Neutrophil (primary cell): ENCODE measurements around the gene PLD1.
"Not testable (repeated sequence)": the region's sequence is repeated elsewhere in the genome, so short reads cannot be mapped to it uniquely, and the experiment has no call there.

Experiments
- H3K27ac ChIP-seq: fragments of 200-600 bp; sonication (generic); 2 replicates; pipeline ENCODE4 v1.5.1; 2016; ENCODE audit warnings: mild to moderate bottlenecking, moderate library complexity
- H3K27me3 ChIP-seq: fragments of 200-600 bp; sonication (generic); 2 replicates; pipeline ENCODE4 v1.6.0; 2016; ENCODE audit warnings: mild to moderate bottlenecking
- H3K36me3 ChIP-seq: fragments of 200-600 bp; sonication (generic); 2 replicates; pipeline ENCODE4 v1.5.1; 2017
- H3K4me1 ChIP-seq, 2 experiments: fragments of 200-600 bp in 1 of 2; sonication (generic) in 1 of 2; 1 replicate in 1 of 2; 2 replicates in 1 of 2; pipeline versions ENCODE4 v1.5.1 to v1.6.1; 2013 to 2016; ENCODE audit warnings: low read depth in 1 of 2, low read length in 1 of 2, mild to moderate bottlenecking in 1 of 2, moderate library complexity in 1 of 2; ENCODE audit not compliant: control insufficient read depth in 1 of 2, insufficient read depth in 1 of 2
- H3K4me3 ChIP-seq, 2 experiments: fragments of 200-600 bp in 1 of 2; sonication (generic) in 1 of 2; 1 replicate in 1 of 2; 2 replicates in 1 of 2; pipeline ENCODE4 v1.5.1; 2013 to 2016; ENCODE audit warnings: low read depth in 1 of 2, low read length in 1 of 2, mild to moderate bottlenecking in 1 of 2, moderate library complexity in 1 of 2
- H3K9me3 ChIP-seq: fragments of 200-600 bp; sonication (generic); 2 replicates; pipeline ENCODE4 v1.5.1; 2016
- CTCF ChIP-seq: fragments of 200-600 bp; sonication (generic); IDR thresholded peaks from 2 replicates; pipeline ENCODE4 v1.5.1; 2016; ENCODE audit warnings: antibody characterized with exemption

The PLD1 gene

DNA sequence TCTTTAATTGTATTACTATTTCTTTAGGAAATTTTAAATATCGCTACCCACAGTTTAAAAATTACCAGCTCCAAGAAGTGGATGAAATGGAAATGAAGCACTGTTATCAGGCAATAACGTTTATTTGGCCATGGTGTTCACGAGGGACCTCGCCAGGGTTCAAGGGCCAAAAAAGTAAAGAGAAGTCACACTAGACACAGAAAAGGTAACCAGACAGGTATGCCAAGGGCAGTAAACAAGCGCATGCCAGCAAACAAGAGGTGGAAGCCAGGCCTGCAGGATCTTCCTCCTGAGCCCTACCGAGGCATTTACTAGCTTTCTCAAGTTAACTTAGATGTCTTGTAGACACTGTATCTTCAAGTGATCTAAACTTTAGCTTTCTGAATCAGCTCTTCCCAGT lies 113.5 kb downstream of the PLD1 start:
- no peak for TF ChIP-seq CTCF
- Histone ChIP-seq H3K9me3 (no peaks in the 10 kb centered on the region), H3K4me3 (no peak overlapping the region)

GRCh38 chr3:171695426-171695825 lies 114.9 kb downstream of the PLD1 start:
- peaks cover 82% of the 10 kb centered on the region for H3K36me3 ChIP-seq
- TF ChIP-seq CTCF: no peak
- H3K4me1 ChIP-seq: peaks cover 3% of the 10 kb centered on the region in 2 experiments
- no peaks in the 10 kb centered on the region for H3K9me3 ChIP-seq
- no peak overlapping the region for H3K4me3 ChIP-seq
- no peak overlapping the region for H3K27ac ChIP-seq
- no peaks in the 10 kb centered on the region for H3K27me3 ChIP-seq

More for the DNA sequence above, 113.5 kb downstream of the PLD1 start:
- Histone ChIP-seq H3K27ac (no peak overlapping the region), H3K36me3 (peaks cover 79% of the 10 kb centered on the region), H3K27me3 (no peaks in the 10 kb centered on the region), H3K4me1 (no peaks in the 10 kb centered on the region)

DNA sequence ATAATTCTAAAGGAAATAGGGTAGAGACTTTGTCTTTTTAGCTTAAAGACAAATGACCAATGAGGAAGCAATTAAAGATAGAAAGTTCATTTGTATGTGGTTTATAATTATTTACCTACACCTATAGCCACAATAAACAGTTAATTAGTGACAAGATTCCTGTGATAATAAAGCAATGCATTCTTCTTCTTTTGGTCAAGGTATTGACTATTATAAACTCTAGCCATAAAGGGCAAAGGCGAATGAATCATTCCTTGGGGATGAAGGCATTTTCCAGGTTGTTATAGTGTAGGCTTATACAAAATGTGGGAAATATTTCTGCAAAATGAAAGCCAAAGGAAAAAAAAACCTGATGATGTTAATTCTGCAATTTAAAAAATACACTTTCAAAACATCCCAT lies 115.4 kb downstream of the PLD1 start:
- Histone ChIP-seq H3K27ac (no peak overlapping the region), H3K4me3 (no peak overlapping the region), H3K9me3 (no peaks in the 10 kb centered on the region), H3K27me3 (no peaks in the 10 kb centered on the region), H3K4me1 (peaks cover 5 to 8% of the 10 kb centered on the region in 2 experiments), H3K36me3 (peaks cover 78% of the 10 kb centered on the region)
- TF ChIP-seq CTCF: no peak

DNA sequence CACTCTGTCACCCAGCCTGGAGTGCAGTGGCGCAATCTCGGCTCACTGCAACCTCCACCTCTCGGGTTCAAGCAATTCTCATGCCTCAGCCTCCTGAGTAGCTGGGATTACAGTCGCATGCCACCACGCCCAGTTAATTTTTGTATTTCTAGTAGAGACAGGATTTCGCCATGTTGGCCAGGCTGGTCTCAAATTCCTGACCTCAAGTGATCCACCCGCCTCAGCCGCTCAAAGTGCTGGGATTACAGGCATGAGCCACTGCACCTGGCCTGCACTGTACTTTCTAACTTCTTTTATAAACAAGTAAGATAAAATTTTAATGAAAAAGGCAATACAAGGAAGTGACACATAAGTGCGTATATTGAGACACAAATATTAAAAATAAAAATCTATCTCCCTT lies 117.7 kb downstream of the PLD1 start:
- not testable (repeated sequence) for H3K27me3 ChIP-seq, H3K9me3 ChIP-seq, H3K27ac ChIP-seq, H3K4me1 ChIP-seq, H3K4me3 ChIP-seq
- H3K36me3 ChIP-seq: peaks cover 67% of the 10 kb centered on the region

DNA sequence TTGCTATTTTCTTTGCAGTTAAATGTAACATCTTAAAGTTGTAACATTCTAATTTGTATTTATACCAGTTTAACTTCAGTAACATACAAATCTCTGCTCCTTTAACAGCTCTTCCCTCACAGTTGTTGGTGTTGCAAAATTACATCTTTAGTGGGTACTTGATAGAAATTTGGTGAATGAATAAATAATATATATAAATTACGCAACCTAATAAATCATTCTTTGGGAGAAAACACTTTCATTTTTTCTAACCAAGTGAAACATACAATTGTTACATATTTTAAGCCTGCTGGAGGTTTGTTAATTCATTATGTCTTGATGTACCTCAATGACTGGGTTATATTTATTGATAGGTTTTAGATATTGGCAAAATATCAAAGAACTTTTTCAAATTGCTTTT lies 118.8 kb downstream of the PLD1 start:
- H3K9me3 ChIP-seq: no peaks in the 10 kb centered on the region
- H3K36me3 ChIP-seq: peaks cover 70% of the 10 kb centered on the region
- TF ChIP-seq CTCF: no peak

GRCh38 chr3:171690281-171690680 lies 120.0 kb downstream of the PLD1 start:
- Histone ChIP-seq H3K36me3 (peaks cover 69% of the 10 kb centered on the region), H3K4me3 (no peak overlapping the region), H3K27ac (peak overlapping the region; percentile 68), H3K4me1 (peaks cover 5 to 10% of the 10 kb centered on the region in 2 experiments), H3K9me3 (no peaks in the 10 kb centered on the region), H3K27me3 (no peaks in the 10 kb centered on the region)
- no peak for TF ChIP-seq CTCF

More for the DNA sequence above, 118.8 kb downstream of the PLD1 start:
- H3K4me3 ChIP-seq: no peak overlapping the region
- peaks cover 5 to 10% of the 10 kb centered on the region in 2 experiments for H3K4me1 ChIP-seq
- no peaks in the 10 kb centered on the region for H3K27me3 ChIP-seq
- peak overlapping the region; percentile 68 for H3K27ac ChIP-seq
